Measurements from ENCODE around the gene CRIM1.

Gene CRIM1

GRCh38 chr2:36596397-36596796, 240.8 kb downstream of the CRIM1 start:
- TF ChIP-seq TAF1 (IDR thresholded peaks at IDR 0.05; ENCODE audit: borderline replicate concordance, insufficient read depth, low read length), result no peak
- TF ChIP-seq FOXP2 (optimal IDR thresholded peaks at IDR 0.05; ENCODE audit: borderline replicate concordance, extremely low read depth, extremely low read length, insufficient read depth), result no peak
- no peak for TF ChIP-seq REST (IDR thresholded peaks at IDR 0.05; ENCODE audit: insufficient read depth in 1 of 2, low read depth in 2 of 2, low read length in 2 of 2)
- no peak for TF ChIP-seq SIN3A (IDR thresholded peaks at IDR 0.05; ENCODE audit: borderline replicate concordance, insufficient read depth, low read length)
- TF ChIP-seq POLR2AphosphoS5 (IDR thresholded peaks at IDR 0.05; ENCODE audit: low read depth, low read length), result no peak

GRCh38 chr2:36597003-36597531, 241.5 kb downstream of the CRIM1 start:
- TF ChIP-seq TAF1 (IDR thresholded peaks at IDR 0.05; ENCODE audit: borderline replicate concordance, insufficient read depth, low read length) (no peak), POLR2AphosphoS5 (IDR thresholded peaks at IDR 0.05; ENCODE audit: low read depth, low read length) (no peak), SIN3A (IDR thresholded peaks at IDR 0.05; ENCODE audit: borderline replicate concordance, insufficient read depth, low read length) (no peak), FOXP2 (optimal IDR thresholded peaks at IDR 0.05; ENCODE audit: borderline replicate concordance, extremely low read depth, extremely low read length, insufficient read depth) (no peak), REST (IDR thresholded peaks at IDR 0.05; ENCODE audit: insufficient read depth in 1 of 2, low read depth in 2 of 2, low read length in 2 of 2) (no peak)

- TF ChIP-seq FOXP2 (optimal IDR thresholded peaks at IDR 0.05; ENCODE audit: borderline replicate concordance, extremely low read depth, extremely low read length, insufficient read depth) (peak; percentile 47), SIN3A (IDR thresholded peaks at IDR 0.05; ENCODE audit: borderline replicate concordance, insufficient read depth, low read length) (0 out of 2 replicates have a peak, but pooled peaks have one; percentile 66), POLR2AphosphoS5 (IDR thresholded peaks at IDR 0.05; ENCODE audit: low read depth, low read length) (peak; percentile 70; the same call in 1 of the 2 replicates), TAF1 (IDR thresholded peaks at IDR 0.05; ENCODE audit: borderline replicate concordance, insufficient read depth, low read length) (no peak), REST (IDR thresholded peaks at IDR 0.05; ENCODE audit: insufficient read depth in 1 of 2, low read depth in 2 of 2, low read length in 2 of 2) (0 out of 4 replicates have a peak, but pooled peaks of 1 of the 2 experiments have one; percentile 4)
Measured at GRCh38 chr2:36597532-36598377, 242.2 kb downstream of the CRIM1 start, which contains the start of gene FEZ2. FEZ2 (minus strand) TSS chr2:36598168; CDS start chr2:36598142, 26 bp downstream.
